ENCODE measurements around the gene BSPRY.
"Not testable (repeated sequence)": the region's sequence is repeated elsewhere in the genome, so short reads cannot be mapped to it uniquely, and the experiment has no call there.

Gene BSPRY

DNA sequence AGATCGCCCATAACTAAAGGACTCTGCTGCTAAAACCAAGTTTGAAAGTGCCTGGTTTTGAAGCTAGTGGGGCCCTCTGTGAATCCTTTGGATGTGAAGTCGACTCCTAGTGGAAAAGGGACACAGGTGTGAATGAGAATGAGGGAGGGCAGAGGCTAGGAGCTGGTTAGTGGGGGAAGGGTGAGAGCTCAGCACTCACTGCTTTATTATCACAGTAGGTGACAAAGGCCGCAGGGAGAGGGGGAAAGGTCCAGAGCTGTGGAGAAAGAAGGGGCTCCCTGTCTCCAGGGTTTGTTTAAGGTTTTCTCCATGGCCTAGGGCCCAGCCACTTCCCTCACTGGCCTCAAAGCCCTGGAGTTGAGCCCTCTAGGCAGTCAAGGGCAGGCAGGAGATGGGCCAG is 23.9 kb downstream of the BSPRY start:
- no peak for DNase-seq

DNA sequence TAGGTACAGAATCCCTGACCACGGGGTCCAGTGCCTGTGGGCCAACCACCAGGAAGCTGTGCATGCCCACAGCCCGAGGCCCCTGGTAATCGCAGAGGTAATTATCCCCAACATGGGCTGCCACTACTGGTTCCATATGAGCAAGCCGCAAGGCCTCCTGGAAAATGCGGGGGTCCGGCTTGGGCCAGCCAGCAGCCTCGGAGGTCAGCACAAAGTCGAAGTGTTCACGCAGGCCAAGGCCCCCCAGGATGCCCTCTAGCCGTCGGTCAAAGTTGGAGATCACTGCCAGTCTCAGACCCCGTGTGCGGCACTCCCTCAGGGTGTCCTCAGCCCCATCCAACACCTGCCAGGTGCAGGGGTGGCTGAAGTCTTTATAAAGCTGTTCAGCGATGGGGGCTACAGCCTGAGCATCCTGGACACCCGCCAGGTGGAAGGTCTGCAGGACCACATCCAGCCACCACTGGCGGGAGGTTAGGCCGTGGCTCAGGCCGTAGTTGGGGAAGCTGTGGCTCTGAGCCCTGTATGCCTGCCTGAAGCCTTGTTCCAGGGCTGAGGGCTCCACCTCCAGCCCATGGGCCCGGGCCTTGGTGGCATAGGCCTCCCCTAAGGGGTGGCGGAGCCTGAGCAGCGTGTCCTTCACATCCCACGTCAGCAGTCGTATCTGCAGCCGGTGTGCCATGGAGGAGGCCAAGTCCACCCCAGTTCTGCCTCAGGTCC is 24.5 kb downstream of the BSPRY start:
- DNase-seq: no peak

DNA sequence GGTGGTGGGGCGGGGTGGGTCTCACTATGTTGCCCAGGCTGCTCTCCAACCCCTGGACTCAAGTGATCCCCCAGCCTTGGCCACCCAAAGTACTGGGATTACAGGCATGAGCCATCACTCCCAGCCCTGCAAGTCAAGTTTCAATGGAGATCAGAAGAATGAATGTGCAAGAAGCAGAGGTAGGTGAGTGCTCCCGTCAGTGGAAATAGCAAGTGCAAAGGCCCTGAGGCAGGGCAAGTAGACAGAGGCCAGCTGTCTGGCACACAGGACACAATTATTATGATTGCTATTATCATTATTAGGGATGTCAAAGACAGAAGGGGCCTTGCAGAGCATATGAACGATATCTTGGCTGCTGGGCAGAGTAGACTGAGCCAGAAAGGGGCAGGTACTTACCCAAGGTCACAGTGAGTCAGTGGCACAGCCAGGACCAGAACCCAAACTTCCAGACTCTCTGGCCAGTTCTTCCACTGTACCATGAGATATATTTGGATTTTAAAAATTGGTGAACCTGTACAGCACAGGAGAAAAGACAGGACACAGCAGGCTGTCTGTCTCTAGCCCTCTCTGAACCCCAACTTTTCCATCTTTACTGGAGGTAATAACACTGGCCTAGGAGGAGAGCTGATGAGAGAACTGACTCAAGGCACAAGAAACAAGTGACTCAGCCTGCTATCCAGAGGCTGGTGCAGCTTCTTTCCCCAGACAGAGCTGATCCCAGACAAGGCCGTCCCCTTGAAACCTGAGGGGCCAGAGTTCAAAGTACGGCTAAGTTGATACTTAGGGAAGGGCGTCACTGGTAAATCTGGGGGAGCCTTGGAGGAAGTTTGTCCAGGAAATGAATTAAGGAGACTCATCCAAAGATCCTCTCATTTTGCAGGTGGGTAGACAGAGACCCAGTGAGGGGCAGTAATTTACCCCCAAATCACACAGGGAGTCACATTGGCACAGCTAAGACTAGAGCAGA is 26.0 kb downstream of the BSPRY start:
- DNase-seq: no peak

DNA sequence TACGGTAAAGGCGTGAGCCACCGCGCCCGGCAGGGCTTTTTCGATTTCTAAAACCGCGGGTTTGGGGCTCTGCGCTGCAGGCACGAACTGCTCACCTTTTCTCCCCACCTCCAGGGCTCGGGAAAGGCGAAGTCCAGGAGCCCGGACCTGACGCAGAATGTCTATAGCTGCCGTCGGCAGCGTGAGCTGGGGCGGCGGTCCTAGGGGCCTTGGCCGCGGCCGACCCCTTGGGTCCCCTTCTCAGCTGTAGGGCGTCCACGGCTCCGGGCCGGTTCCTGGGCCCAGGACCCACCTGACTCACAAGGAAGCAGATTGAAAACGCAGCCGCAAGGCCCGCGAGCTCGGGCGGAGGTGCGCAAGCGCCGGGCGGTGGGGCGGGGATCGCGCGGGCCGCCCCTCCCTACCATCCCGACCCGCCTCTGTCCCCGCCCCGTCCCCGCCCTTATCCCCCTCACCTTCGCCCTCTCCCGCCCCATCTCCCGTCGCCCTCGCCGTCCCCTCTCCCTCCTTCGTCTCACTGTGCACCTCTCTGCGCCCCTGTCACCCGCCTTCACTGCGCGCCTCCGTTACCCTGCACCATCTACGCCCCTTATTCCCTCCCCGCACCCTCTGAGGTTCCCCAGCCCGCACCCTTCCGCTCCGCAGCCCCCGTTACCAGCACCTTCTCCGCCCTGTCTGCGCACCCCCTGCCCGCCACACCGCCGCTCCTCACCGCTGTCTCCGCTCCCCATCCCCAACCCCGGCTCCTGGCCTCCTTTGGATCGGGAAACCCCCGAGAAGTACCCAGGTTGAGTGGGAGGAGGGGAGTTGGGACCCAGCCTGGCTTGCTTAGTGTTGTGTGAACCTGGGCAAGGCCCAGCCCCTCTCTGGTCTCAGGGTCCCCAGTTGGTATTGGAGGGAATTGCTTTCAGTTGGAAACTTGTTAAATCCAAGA is 27.6 kb downstream of the BSPRY start, which contains the start of gene HDHD3:
Gene HDHD3, minus strand, starts transcription at position 353 of the 934 bp plus-strand sequence. CDS start 2,632 bp downstream, outside the sequence.
- DNase-seq: peak; percentile 67

DNA sequence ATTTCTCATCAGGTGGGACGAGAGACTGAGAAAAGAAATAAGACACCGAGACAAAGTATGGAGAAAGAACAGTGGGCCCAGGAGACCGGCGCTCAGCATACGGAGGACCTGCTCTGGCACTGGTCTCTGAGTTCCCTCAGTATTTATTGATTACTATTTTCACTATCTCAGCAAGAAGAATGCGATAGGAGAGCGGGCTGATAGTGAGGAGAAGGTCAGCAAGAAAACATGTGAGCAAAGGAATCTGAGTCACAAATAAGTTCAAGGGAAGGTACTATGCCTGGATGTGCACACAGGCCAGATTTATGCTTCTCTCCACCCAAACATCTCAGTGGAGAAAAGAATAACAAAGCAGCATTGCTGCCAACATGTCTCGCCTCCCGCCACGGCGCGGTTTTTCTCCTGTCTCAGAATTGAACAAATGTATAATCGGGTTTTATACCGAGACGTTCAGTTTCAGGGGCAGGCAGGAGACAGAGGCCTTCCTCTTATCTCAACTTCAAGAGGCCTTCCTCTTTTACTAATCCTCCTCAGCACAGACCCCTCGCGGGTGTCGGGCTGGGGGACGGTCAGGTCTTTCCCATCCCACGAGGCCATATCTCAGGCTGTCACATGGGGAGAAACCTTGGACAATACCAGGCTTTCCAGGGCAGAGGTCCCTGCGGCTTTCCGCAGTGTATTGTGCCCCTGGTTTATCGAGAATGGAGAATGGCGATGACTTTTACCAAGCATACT is 29.9 kb downstream of the BSPRY start:
- not testable (repeated sequence) for DNase-seq

DNA sequence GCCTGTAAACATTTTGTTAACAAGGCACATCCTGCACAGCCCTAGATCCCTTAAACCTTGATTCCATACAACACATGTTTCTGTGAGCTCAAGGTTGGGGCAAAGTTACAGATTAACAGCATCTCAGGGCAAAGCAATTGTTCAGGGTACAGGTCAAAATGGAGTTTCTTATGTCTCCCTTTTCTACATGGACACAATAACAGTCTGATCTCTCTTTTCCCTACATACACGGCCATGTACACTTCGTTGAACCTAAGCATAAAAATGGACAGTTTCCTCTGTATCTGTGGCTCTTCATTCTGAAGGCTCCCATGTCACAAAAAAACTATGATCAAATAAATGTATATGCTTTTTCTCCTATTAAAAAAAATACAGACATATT is 30.5 kb downstream of the BSPRY start:
- DNase-seq: not testable (repeated sequence)

DNA sequence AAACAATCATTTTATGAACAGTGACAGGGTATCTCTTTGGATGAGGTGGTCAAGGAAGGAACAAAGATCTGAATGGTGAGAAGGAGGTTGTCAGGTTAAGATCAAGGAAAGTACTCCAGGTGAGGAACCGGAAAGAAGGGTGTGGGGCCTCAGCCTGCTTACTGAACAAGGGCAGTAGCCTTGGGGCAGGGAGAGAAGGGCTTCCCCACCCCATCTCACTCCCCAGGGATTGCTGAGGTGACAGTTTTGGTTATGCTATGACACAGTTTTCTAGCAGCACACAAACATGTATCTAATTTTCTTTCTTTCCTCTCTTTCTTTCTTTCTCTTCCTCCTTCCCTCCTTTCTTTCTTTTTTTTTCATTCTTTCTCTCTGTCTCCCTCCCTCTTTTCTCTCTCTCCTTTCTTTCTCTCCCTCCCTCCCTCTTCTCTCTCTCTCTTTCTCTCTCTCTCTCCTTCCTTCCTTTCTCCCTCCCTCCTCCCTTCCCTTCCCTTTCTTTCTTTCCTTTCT is 31.6 kb downstream of the BSPRY start:
- DNase-seq: no peak

DNA sequence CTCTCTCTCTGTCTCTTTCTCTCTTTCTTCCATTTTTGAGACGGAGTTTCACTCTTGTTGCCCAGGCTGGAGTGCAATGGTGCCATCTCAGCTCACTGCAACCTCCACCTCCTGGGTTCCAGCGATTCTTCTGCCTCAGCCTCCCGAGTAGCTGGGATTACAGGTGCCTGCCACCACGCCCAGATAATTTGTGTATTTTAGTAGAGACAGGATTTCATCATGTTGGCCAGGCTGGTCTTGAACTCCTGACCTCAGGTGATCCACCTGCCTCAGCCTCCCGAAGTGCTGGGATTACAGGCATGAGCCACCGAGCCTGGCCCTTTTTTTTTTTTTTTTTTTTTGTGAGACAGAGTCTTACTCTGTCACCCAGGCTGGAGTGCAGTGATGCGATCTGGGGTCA is 32.1 kb downstream of the BSPRY start:
- DNase-seq: not testable (repeated sequence)

DNA sequence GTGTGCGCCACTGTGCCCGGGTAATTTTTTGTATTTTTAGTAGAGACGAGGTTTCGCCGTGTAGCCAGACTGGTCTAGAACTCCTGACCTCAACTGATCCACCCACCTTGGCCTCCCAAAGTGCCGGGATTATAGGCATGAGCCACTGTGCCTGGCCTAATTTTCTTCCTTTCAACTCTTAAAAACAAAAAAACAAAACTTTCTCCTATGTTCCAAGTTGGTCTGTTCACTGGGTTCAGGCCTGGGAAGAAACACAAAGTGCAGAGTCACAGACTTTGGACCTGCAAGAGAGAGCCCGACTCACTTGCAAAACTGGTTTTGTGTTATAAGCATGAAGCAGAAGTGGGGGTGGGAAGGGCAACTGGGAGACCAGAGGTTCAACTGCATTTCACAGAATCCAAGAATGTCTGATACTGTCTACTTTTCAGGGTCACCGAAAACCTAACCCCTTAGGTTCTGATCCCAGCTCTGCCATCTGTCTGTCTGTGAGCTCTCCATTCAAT is 32.6 kb downstream of the BSPRY start:
- DNase-seq: no peak

DNA sequence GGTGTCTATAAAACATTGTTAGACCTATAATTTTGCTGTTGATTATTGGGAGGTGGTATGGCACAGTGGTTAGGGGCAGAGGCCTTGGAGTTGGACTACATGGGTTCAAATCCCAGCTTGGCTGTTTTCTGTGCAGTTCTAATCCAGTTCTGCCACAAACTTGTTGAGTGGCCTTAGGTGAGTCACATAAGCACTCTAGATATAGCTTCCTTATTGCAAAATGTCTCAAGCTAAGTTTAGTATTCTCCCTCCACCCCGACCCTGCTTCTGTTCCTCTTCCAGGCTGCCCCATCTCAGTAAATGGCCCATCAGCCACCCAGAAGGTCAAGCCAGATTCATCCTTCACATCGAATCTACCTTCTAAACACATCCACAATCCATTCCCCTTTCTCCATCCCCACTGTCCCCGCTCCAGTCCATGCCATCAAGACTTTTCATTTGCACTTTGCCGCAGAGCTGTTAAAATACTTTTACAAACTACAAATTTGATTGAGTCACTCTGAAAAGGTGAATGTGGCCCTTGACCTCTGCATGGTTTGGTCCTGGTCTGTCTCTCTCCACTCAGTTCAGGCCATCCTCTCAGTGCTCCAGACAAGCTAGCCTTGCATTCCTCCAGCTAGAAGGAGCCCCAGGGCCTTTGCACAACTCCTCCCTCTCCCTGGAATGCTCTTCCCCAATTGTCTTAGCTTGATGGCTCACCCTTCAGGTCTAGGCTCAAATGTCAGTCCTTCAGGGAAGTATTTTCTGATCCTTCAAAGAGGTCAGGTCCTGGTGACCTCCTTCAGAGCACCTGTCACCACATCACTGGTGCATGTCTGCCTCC is 37.4 kb downstream of the BSPRY start:
- no peak for DNase-seq

DNA sequence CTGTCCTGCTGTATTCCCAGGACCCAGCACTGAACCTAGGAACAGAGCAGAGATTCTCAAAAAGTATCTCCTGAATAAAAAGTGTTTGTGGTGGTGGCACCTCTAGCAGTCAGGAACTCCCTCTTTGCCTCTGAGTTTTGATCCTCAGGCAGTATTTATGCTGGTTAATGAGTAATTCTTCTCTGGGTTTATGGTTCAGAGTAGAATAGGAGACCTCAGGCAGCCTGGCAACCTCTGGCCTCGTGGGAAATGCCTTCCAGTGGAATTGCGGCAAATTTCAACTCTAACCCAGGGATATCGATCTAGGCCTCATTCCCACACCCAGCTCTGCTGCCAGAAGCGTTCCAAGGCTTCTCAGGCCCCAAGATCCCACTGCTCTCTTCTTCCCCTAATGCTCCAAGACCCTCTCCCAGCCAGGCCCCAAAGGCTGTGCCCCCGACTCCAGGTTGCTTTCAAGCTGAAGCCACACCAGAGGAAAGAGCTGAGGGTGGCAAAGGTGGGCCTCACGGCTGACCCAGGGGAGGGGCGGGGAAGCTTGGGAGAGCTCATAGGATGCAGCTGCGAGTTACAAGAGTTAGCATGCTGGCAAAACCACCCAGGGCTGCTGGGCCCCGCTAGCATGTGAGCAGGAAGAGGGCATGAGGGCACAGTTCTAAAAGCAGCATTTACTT is 38.4 kb downstream of the BSPRY start:
- DNase-seq: no peak

DNA sequence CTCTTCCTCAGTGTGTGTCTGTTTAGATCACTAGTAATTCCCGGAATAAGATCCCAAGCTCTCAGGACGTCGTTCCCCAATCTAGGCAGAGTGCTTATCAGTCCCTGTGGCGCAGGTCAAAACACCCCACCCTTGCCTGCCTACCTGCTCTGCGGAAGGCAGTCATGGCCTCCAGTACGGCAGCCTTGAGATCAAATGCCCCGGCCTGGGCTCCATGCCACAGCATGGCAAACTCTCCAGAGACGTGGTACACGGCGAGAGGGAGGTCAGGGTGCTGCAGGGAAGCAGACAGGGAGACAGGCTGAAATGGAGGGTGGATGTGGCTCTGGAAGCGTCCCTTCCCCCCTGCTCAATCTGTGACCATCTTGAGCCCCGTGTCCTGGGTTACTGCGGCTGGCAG is 39.5 kb downstream of the BSPRY start:
- no peak for DNase-seq

DNA sequence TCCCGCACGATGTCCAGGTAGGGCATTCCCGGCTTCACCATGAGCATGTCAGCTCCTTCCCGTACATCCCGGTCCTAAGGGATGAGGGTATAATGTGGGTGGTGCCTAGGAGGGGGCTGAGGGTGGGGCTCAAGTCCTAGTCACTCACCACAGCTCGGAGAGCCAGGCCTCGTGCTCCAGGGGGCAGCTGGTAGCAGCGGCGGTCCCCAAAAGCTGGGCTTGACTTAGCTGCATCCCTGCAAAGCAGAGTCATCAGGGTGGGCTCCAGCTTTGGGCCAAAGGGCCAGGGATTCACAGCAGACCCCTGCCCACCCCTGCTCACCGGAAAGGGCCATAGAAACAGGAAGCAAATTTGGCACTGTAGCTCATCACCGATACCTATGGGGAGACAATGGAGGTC is 40.1 kb downstream of the BSPRY start:
- no peak for DNase-seq

DNA sequence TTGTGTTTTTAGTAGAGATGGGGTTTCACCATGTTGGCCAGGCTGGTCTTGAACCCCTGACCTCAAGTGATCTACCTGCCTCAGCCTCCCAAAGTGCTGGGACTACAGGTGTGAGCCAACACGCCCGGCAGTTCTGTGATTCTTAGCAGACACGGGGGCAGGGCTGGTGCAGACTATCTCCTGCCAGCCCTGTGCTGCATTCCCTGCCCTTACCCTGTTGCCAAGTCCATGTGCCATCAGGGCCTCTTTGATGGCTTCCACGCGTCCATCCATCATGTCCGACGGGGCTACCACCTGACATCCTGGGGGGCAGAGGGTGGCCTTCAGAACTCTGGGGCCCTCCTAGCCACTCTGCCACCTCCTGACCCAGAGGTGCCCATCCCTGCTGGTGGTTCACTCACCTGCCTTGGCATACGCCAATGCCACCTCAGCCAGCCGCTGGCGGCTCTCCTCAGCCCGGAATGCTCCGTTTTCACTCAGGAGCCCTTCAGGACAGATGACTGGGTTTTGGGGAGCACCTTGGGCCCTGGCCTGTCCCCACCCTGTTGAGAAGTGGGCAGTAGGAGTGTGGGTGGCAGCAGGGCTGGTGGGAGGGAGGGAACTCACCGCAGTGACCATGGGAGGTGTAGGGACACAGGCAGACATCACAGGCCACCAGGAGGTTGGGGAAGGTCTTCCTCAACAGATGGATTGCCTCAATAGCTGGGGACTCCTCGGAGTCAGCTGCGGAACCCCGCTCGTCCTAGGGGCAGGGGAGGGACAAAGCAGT is 41.0 kb downstream of the BSPRY start:
- no peak for DNase-seq

DNA sequence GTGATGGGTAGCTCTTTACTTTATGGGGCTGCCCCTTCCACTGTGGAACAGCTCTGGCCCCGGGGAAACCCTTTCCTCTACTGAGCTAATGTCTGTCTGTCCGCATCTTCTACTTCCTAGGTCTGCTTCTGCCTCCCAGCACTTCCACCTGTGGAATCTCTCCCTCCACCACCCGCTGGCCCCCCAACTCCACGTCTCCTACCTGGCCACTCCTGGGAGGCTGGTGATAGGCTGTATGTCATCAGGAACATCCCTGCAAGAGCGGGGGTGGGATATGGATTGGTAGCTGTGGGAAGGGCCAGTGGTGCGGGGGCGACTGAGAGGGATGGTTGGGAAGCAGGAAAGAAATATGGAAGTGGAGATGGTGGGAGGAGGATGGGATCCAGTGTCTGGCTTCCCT is 42.6 kb downstream of the BSPRY start:
- no peak for DNase-seq

DNA sequence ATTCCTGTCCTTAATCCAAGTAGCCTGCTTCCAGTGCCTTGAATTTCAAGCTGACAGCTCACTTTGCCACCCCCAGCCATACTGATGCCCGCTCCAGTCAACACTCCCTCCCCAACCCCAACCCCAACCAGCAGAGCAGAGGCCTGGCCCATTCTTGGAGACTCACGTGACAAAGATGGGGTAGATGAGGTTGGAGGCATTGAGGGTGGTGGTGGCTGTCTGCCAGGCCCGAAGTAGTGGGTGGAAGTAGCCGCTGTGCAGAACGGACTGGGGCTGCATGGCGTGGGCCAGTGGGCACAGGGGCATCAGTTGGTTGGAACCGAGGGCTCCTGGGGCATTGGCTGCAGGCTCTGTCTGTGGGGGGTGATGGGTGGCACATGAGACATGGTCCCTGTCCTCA is 43.9 kb downstream of the BSPRY start:
- no peak for DNase-seq

DNA sequence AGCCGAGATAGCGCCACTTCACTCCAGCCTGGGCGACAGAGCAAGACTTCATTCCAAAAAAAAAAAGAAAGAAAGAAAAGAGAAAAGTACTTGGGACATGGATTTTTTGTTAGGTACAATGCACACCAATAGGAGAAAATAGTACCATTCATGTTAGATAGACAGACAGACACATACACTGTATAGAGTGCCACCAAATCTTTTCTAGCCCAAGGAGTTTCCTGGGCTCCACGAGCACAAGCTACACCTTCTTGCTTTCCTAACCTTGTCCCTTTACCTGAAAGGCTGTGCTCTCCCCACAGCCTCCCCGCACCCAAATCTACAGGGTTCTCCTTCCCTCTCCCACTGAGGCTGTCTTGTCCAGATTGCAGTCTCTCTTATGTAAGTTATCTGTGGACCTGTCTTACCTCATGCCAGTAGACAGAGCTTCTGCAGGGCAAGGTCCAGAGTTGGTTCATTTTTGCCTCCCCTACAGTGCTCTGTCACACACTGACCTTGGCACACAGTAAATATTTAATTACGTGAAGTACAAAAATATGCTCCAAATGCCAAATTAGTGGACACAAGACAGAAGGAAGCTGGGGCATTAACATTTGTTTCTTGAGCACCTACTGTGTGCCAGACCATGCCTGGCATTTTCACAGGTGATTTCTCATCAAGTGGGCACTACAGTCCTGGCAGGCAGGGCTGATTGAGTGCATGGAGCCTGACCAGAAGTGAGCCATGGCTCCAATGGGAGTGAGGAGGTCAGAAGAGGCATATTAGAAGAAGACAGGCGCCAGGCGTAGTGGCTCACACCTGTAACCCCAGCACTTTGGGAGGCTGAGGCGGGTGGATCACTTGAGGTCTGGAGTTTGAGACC is 45.9 kb downstream of the BSPRY start:
- DNase-seq: no peak

DNA sequence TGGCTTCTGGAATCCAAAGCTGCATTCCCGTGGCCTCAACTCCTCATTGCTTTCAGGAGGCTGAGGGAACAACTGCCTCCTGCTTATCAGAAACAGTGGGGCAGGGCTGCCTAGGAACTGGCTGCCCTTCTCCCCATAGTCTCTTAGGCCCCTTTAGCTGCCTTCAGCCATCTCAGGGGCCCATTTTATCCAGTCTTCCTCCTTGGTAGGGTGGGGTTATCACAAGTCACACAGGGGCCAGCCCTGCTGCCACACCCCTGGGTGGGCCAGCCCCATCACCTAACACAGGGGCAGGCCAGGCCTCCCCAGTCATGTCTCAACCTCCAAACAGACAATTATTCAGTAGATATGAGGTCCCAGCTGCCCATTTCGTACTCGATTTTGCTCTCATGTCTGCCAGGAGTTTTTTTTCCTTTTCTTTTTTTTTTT is 47.9 kb downstream of the BSPRY start:
- no peak for DNase-seq
